A673 (cell line): ENCODE measurements around the gene NOC4L.

Source experiments
- CTCF ChIP-seq: fragments of 300-800, 200-600 bp; sonication (generic); conservative IDR thresholded peaks from 2 replicates; pipeline ENCODE4 v1.5.1; 2017; ENCODE audit warnings: low read depth, mild to moderate bottlenecking, antibody characterized with exemption, low read length, moderate library complexity, mixed read lengths
- EZH2 ChIP-seq: fragments of 200-600 bp; sonication (generic); IDR thresholded peaks from 2 replicates; pipeline ENCODE4 v1.6.1; 2017; ENCODE audit warnings: borderline replicate concordance, low read depth, mild to moderate bottlenecking, mixed read lengths, antibody characterized with exemption, low read length; ENCODE audit not compliant: poor library complexity, severe bottlenecking

DNA sequence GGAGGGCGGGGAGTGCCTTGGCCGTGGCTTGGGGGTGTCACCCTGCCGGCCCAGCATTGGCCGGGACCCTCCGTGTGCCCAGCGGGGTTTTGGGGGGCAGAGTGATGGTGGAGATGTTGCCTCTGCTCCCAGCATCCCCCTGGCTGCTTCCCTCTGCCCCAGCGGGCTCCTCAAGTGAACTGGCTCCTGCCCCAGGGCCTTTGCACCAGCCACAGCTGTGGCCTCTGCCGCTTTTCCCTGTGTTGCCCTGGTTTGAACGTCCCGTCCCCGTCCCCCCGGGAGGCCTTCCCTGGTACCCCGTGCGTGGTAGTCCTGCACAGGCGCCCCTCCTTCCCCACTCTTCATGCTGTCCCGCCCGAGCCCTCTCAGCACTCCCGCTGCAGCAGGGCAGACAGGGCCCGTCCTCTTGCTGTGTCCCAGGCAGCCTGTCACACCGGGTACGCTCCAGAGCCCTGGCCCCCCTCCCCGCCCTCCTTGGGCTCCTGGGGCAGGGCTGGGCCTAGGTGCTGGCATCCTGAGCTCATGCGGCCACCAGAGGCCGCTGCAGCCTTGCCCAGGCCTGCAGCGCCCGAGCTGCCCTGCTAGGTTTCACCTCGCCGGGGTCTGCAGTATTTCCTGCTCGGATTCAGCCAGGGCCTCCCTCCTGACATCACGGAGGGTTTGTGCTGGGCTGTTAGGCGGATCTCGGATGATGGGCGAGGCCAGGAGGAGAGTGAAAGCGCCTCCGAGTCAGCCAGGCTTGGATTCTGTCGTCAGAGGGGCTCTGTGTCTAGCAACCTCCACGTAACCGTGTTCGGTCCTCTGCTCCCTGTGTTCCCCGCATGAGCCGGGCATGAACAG is 9.5 kb downstream of the NOC4L start:
- peak; percentile 97 for TF ChIP-seq CTCF
- TF ChIP-seq EZH2 = no peak
